Lower lobe of right lung (tissue), 2 donors: Measurements from ENCODE around the gene RIPK4. TPM values are rescaled to one million over a fixed set of nuclear protein-coding genes. Genes with fewer than 3 reads are reported as not detected.

Source experiments
- ATAC-seq, 2 donors: fragments of 200-7000 bp; cut with Tn5 transposase; one replicate each; pipeline ENCODE4 v1.9.1; 2020 to 2022; ENCODE audit warnings: mild to moderate bottlenecking in 2 of 2, moderate library complexity in 2 of 2
- DNase-seq: peaks from one replicate; pipeline ENCODE4 v3.0.0-alpha.2; 2020
- H3K27ac ChIP-seq: fragments of 200-600 bp; one replicate; pipeline ENCODE4 v1.8.0; 2022
- H3K27me3 ChIP-seq: fragments of 200-600 bp; one replicate; pipeline ENCODE4 v1.8.0; 2022; ENCODE audit warnings: low read depth
- H3K36me3 ChIP-seq: fragments of 200-600 bp; one replicate; pipeline ENCODE4 v1.8.0; 2022; ENCODE audit warnings: mild to moderate bottlenecking
- H3K4me1 ChIP-seq: fragments of 200-600 bp; one replicate; pipeline ENCODE4 v1.8.0; 2022
- H3K4me3 ChIP-seq: fragments of 200-600 bp; one replicate; pipeline ENCODE4 v1.8.0; 2022; ENCODE audit warnings: mild to moderate bottlenecking
- H3K9me3 ChIP-seq: fragments of 200-600 bp; one replicate; pipeline ENCODE4 v1.8.0; 2022
- intact Hi-C: fragments of 100-400 bp; cut with DNase I; formaldehyde crosslinking; loops from one replicate; pipeline ENCODE4 v1.11.0; 2022
- total RNA-seq: library from RNA; stranded (reverse); fragmentation: NEBNext Ultra II Directional; extraction: Animal tissue kit (Norgen Biotek cat#: 25700); gene quantifications from one replicate; pipeline ENCODE4 v1.2.1, GENCODE V29; 2021
- TF ChIP-seq, protein P1 (sequence below): fragments of 200-600 bp; IDR thresholded peaks from one replicate; pipeline ENCODE4 v1.8.0; 2022; ENCODE audit warnings: antibody characterized with exemption, mild to moderate bottlenecking
- donor health status: DM: no; HTN: yes; CAD: no; lungs with severe emphysema.

RIPK4 gene
- total RNA-seq, 1 donor from 2014 or later: 8.7 TPM

DNA sequence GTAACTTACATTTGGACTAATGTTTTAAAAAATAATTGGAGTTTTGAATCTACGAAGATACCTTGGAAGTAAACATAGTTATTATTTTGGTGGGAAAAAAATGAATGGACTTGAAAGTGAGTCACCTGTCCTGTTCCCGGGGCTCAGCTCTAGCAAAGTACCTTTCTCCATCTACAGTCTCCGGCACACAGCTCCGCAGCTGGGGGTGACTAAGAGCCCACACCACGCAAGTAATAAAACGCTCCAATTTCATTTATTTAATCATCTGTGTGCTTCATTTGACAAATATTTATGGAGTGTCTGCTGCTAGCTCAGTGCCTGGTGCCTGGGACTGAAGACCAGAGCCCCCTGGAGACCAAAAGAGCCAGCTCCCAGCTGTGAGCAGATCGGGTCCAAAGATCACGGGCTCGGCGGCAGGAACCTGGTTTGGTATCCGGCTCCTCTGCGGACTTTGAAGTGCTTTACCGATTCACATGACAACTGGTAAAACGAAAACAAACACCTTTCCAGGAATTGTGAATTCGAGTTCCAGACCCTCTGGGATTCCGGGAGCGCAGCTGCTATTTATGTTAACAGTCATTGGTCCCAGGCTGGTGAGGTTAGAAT is 1.7 kb upstream of the RIPK4 start:
- no peaks in the 10 kb centered on the region for H3K36me3 ChIP-seq
- H3K4me3 ChIP-seq: peak overlapping the region; percentile 43
- TF ChIP-seq, protein P1, sequence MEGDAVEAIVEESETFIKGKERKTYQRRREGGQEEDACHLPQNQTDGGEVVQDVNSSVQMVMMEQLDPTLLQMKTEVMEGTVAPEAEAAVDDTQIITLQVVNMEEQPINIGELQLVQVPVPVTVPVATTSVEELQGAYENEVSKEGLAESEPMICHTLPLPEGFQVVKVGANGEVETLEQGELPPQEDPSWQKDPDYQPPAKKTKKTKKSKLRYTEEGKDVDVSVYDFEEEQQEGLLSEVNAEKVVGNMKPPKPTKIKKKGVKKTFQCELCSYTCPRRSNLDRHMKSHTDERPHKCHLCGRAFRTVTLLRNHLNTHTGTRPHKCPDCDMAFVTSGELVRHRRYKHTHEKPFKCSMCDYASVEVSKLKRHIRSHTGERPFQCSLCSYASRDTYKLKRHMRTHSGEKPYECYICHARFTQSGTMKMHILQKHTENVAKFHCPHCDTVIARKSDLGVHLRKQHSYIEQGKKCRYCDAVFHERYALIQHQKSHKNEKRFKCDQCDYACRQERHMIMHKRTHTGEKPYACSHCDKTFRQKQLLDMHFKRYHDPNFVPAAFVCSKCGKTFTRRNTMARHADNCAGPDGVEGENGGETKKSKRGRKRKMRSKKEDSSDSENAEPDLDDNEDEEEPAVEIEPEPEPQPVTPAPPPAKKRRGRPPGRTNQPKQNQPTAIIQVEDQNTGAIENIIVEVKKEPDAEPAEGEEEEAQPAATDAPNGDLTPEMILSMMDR: peak; percentile 15
- ATAC-seq (peak in 1 of 2 donors; percentile 25), DNase-seq (peak; percentile 51)
- H3K4me1 ChIP-seq: peaks cover 42% of the 10 kb centered on the region
- peaks cover 73% of the 10 kb centered on the region for H3K27me3 ChIP-seq
- H3K9me3 ChIP-seq: no peaks in the 10 kb centered on the region
- intact Hi-C loops: no loop called here
- H3K27ac ChIP-seq: no peak overlapping the region

DNA sequence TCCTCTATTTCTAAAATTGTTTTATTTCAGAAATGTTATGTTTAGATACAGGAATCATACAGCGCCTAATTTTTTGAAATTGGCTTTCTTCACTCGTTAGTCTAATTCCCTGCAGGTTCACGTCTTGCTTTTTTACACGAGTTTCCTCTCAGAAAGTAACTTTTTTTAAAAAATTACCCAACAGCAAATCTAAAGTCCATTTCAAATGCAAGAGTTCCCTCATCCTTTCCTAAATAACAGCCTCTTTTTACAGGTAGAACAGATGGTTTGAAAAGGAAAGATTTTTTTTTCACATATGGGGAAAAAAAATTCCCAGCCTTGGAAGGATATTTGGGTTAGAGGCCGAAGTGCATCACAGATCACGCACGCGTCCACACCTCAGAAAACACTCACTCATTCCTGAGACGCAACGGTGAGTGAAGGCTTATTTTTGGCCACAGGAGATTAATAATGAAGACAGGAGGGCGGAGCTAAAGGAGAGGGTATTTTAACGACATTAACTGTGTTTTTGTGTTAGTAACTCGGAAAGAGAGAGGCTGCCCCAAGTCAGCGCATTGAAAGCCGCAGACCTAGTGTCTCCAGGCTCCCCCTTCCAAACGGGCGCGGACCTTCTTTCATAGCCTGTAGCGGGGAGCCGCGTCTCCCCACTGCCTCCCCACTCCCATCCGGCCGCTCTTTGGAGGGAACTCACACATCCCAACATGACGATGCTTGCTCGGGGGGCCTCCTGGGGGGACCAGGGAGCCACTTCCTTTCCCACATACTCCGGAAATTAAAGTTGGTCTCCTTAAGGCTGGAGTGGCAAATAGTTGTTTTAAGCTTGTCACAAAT is 969 bp upstream of the RIPK4 start:
- no peak for DNase-seq
- peaks cover 50% of the 10 kb centered on the region for H3K4me1 ChIP-seq
- no peak for ATAC-seq

DNA sequence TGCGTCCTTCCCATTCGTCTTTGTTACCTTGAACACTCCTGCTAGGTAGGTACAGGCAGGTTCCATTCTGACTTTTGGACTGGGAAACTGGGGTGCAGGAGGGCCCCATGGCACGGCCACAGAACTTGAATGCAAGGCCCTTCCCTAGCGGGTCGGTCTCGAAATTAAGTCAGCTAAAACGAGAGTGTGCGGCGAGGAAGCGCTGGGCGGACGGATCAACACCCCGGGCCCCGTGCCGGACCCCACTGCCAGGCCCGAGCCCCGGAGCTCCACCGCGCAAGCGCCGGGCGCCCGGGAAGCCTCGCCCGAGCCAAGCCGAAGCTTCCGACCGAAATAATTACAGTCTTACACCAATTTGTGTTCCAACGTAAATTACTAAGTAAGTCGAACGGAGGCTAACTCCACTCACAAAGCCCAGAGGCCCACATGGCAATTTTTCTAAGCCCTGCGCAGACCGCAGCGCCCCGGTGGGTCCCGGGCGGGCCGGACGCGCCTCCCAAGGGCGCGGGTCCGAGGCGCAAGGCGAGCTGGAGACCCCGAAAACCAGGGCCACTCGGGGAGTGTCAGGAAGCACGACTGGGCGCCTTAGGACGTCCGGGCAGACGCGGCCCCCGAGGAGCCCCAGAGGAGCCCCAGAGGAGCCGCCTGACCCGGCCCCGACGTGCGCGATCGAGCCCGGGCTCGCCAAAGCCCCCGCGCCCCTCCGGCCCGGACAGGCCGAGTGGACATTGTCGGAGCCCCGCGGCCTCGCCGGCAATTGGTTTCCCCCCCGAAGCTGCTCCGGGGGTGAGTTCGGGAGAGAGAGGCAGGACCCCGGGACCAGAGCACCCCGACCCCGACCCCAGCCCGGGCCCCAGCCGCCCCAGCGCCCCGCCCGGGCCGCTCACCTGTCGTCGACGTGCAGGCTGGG is 624 bp downstream of the RIPK4 start:
- peaks cover 66% of the 10 kb centered on the region for H3K4me1 ChIP-seq
- intact Hi-C loops: no loop called here
- peaks cover 80% of the 10 kb centered on the region for H3K27me3 ChIP-seq
- no peaks in the 10 kb centered on the region for H3K9me3 ChIP-seq
- peak overlapping the region; percentile 83 for H3K27ac ChIP-seq
- no peaks in the 10 kb centered on the region for H3K36me3 ChIP-seq
- ATAC-seq: peak; percentile 15 to 39
- peak overlapping the region; percentile 63 for H3K4me3 ChIP-seq
- TF ChIP-seq, protein P1: no peak
- DNase-seq: no peak

More for the DNA sequence above, 969 bp upstream of the RIPK4 start:
- Histone ChIP-seq H3K36me3 (no peaks in the 10 kb centered on the region), H3K27ac (no peak overlapping the region), H3K9me3 (no peaks in the 10 kb centered on the region), H3K27me3 (peaks cover 79% of the 10 kb centered on the region), H3K4me3 (peak overlapping the region; percentile 43)
- TF ChIP-seq, protein P1: no peak
- intact Hi-C loops: no loop called here

DNA sequence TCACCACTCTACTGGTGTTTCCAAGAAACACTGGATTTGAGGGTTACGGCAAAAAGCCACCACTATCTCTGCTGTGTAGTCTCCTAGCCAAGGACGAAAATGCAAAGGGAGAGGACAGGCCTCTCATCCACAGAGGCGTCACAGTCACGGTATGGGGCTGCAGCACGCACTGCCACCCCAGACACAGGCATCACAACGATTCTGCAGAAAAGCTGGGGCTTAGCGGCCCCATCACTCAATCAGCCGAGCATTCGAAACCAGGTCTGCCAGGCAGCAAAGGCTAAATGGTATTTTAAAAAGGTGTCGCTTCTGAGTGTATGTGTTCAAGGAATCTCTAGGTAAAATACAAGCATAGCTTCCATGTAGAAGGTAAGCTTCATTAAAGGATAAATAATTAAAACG is 1.4 kb downstream of the RIPK4 start:
- TF ChIP-seq, protein P1: no peak
- no peaks in the 10 kb centered on the region for H3K9me3 ChIP-seq
- intact Hi-C loops: no loop called here
- no peak for ATAC-seq
- DNase-seq: no peak
- peaks cover 78% of the 10 kb centered on the region for H3K27me3 ChIP-seq
- H3K27ac ChIP-seq: peak overlapping the region; percentile 83
- peaks cover 74% of the 10 kb centered on the region for H3K4me1 ChIP-seq
- no peaks in the 10 kb centered on the region for H3K36me3 ChIP-seq
- H3K4me3 ChIP-seq: peak overlapping the region; percentile 63
